Measurements from ENCODE around the gene HUS1B. TPM values are rescaled to one million over a fixed set of nuclear protein-coding genes. Genes with fewer than 3 reads are reported as not detected.
A peak's percentile ranks its signal among the peaks of the same experiment; 100 is the strongest.

The HUS1B gene
- total RNA-seq, 1 donor, result 0.45 TPM

DNA sequence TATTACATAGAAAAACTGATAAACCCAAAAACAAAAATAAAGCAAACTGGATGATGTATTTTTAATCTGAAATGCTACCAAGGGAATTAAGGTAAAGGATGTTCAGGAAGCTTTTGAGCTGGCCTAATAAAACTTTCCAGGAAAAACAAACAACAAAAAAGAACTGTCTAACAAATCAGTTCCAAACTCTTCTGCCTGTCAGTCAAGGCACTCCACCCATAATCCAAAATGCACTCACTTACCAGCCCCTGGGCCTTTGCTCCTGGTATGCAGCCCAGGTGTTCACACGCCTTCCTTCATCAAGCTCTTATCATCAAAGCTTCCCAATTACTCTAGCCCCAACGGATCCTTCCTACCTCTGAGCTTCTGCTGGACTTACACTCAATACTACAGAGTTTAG, 32.3 kb upstream of the HUS1B start:
- no peak overlapping the region for H3K4me3 ChIP-seq (ENCODE audit: low read depth, low read length)
- DNase-seq (ENCODE audit: low read depth), result no peak
- no peak for TF ChIP-seq CTCF (IDR thresholded peaks at IDR 0.05; ENCODE audit: insufficient read depth, low read length)

GRCh38 chr6:686497-686896, 29.6 kb upstream of the HUS1B start:
- no peak for DNase-seq (ENCODE audit: low read depth)
- H3K4me3 ChIP-seq (ENCODE audit: low read depth, low read length), result no peak overlapping the region
- peak; percentile 29 for TF ChIP-seq CTCF (IDR thresholded peaks at IDR 0.05; ENCODE audit: insufficient read depth, low read length)

- peak; percentile 49 for DNase-seq (ENCODE audit: low read depth)
Measured at GRCh38 chr6:684831-685636, 28.1 kb upstream of the HUS1B start.

DNA sequence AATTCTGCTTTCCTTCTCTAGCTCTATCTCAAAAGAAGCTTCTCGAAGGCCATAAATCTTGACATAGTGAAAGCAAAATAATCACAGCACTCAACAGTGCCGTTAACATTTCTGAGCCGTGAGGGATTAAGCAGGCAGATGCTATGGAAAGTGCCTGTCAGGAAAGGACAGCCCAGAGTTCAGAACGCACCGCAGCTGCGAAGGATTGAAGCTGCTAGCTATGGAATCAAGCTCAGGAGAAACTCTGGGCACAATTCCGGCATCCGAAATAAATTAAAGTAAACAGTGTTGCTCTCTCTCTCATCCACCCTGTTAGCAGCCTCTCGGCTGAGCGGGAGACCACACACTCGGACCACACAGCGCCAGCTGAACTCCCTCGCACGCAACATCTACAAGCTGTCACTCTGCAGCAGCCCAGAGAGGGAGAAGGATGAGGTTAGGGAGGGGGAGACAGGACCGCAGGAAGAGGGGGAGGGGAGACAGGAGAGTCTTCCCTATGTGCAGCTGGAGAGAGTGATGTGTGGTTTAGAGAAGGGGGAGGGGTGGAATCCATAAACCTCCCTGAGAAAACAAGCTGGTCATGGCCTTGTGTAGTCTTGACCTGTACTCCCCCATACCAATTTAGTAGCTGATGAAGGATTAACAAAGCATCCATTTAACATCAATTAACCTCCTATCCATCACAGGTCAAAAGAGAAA, 27.0 kb upstream of the HUS1B start:
- no peak for TF ChIP-seq CTCF (IDR thresholded peaks at IDR 0.05; ENCODE audit: insufficient read depth, low read length)
- peak overlapping the region; percentile 60 for H3K4me3 ChIP-seq (ENCODE audit: low read depth, low read length)
- DNase-seq (ENCODE audit: low read depth), result peak; percentile 84

More at GRCh38 chr6:684831-685636, 28.1 kb upstream of the HUS1B start:
- no peak overlapping the region for H3K4me3 ChIP-seq (ENCODE audit: low read depth, low read length)
- no peak for TF ChIP-seq CTCF (IDR thresholded peaks at IDR 0.05; ENCODE audit: insufficient read depth, low read length)

DNA sequence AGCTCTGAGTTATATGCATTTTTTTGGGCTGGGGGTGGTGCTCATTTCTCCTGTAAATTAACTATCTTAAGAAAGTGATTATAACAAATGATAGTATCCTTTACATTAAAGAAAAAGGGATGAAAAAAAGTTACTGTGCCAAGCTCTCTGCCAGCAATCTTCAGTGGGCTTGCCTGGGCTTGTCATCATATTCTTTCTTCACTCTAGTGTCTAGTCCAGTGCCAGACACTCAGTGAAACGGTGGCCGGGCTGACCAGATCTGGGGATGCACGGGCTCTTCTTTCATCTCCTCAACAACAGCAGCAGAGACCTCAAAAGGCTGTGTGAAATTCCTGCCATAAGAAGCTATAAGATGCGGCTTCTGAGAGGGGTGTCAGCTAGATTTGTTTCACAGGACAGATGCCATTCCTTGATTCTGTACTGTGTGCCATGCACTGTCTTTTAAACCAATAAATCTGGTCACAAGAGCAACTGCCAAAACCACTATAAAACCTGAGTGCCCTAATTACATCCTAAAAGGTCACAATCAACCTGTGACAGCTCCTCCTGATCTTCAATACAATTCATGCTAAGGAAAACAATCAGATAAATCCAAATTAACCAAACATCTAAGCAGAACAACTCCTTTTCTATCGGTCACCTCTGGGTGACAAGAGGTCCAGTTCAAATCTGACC, 23.9 kb upstream of the HUS1B start:
- TF ChIP-seq CTCF (IDR thresholded peaks at IDR 0.05; ENCODE audit: insufficient read depth, low read length), result no peak
- no peak overlapping the region for H3K4me3 ChIP-seq (ENCODE audit: low read depth, low read length)
- DNase-seq (ENCODE audit: low read depth), result no peak

DNA sequence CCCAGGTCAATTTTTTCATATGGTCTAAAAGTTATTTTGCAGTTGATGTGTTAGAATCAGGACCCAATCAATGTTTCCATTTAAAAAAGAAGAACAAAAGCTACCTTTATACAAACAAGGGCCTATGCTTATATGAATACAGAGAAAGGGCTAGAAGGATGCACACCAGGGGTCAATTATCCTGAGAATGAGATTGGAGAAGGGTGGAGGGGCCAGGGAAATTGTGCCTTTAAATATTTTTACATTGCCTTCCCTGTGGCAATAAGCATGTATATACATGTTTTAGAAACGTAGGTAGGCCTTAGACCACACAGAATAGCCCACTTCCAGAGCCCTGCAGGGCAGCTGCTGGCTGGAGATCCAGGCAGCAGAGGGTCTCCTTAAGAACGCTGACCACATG, 23.4 kb upstream of the HUS1B start:
- H3K4me3 ChIP-seq (ENCODE audit: low read depth, low read length), result no peak overlapping the region
- no peak for DNase-seq (ENCODE audit: low read depth)
- TF ChIP-seq CTCF (IDR thresholded peaks at IDR 0.05; ENCODE audit: insufficient read depth, low read length), result no peak
